Measurements from ENCODE around the gene OCA2. TPM values are rescaled to one million over a fixed set of nuclear protein-coding genes. Genes with fewer than 3 reads are reported as not detected.

The OCA2 gene
- polyA plus RNA-seq, 1 donor (not counting 4 experiments of a cell fraction or from before 2014, with no cell fraction given) = 0.05 TPM

GRCh38 chr15:28130651-28131050, 31.5 kb upstream of the OCA2 start:
- dilution Hi-C loops (cut with MboI; ENCODE audit: extremely low pct_ligation_motif_present, low sequenced_read_pairs) = no loop called here
- no peaks in the 10 kb centered on the region for H3K9me1 ChIP-seq (ENCODE audit: control insufficient read depth, extremely low read depth, insufficient read depth, low read length)
- H3K36me3 ChIP-seq (ENCODE audit: control insufficient read depth in 2 of 2, extremely low read depth in 1 of 2, insufficient read depth in 2 of 2, low read length in 2 of 2) = peaks cover 0 to 15% of the 10 kb centered on the region in 2 experiments

GRCh38 chr15:28129231-28129848, 30.2 kb upstream of the OCA2 start:
- H3K36me3 ChIP-seq (ENCODE audit: control insufficient read depth in 2 of 2, extremely low read depth in 1 of 2, insufficient read depth in 2 of 2, low read length in 2 of 2) = peaks cover 0 to 17% of the 10 kb centered on the region in 2 experiments
- H3K27ac ChIP-seq (ENCODE audit: control insufficient read depth, insufficient read depth, low read length) = no peak overlapping the region
- H2AFZ ChIP-seq (ENCODE audit: control insufficient read depth, low read length) = no peak overlapping the region
- no peaks in the 10 kb centered on the region for H3K27me3 ChIP-seq (ENCODE audit: control insufficient read depth, extremely low read depth, insufficient read depth, low read length)
- TF ChIP-seq EZH2 (IDR thresholded peaks at IDR 0.05; ENCODE audit: low read length) = no peak
- no peak for TF ChIP-seq CTCF (optimal IDR thresholded peaks at IDR 0.05 in 1 of 3, IDR thresholded peaks at IDR 0.05 in 1 of 3, conservative IDR thresholded peaks at IDR 0.05 in 1 of 3; ENCODE audit: extremely low read depth in 1 of 3, insufficient read depth in 2 of 3, low read length in 3 of 3)
- no peak for DNase-seq (ENCODE audit: low read depth, low spot score)
- no peak overlapping the region for H3K4me2 ChIP-seq (ENCODE audit: control insufficient read depth, extremely low read depth, insufficient read depth, low read depth, low read length)
- H3K79me2 ChIP-seq (ENCODE audit: control insufficient read depth, insufficient read depth, low read length) = no peaks in the 10 kb centered on the region
- H3K9ac ChIP-seq (ENCODE audit: control insufficient read depth, extremely low read depth, insufficient read depth, low read length) = no peak overlapping the region
- no peak overlapping the region for H3K4me3 ChIP-seq (ENCODE audit: control insufficient read depth in 2 of 3, extremely low read depth in 1 of 3, insufficient read depth in 2 of 3, low read depth in 1 of 3, low read length in 3 of 3)
- dilution Hi-C loops (cut with MboI; ENCODE audit: extremely low pct_ligation_motif_present, low sequenced_read_pairs) = no loop called here
- no peaks in the 10 kb centered on the region for H3K9me1 ChIP-seq (ENCODE audit: control insufficient read depth, extremely low read depth, insufficient read depth, low read length)
- H3K4me1 ChIP-seq (ENCODE audit: control insufficient read depth, extremely low read depth, insufficient read depth, low read length) = no peaks in the 10 kb centered on the region
- no peaks in the 10 kb centered on the region for H4K20me1 ChIP-seq (ENCODE audit: control insufficient read depth, extremely low read depth, insufficient read depth, low read length)
- FAIRE-seq = no peak
- H3K9me3 ChIP-seq (ENCODE audit: control insufficient read depth, low read depth, low read length) = no peaks in the 10 kb centered on the region

More at GRCh38 chr15:28130651-28131050, 31.5 kb upstream of the OCA2 start:
- Histone ChIP-seq H3K9me3 (ENCODE audit: control insufficient read depth, low read depth, low read length) (no peaks in the 10 kb centered on the region), H4K20me1 (ENCODE audit: control insufficient read depth, extremely low read depth, insufficient read depth, low read length) (no peaks in the 10 kb centered on the region), H3K4me3 (ENCODE audit: control insufficient read depth in 2 of 3, extremely low read depth in 1 of 3, insufficient read depth in 2 of 3, low read depth in 1 of 3, low read length in 3 of 3) (no peak overlapping the region), H3K27ac (ENCODE audit: control insufficient read depth, insufficient read depth, low read length) (no peak overlapping the region), H3K4me2 (ENCODE audit: control insufficient read depth, extremely low read depth, insufficient read depth, low read depth, low read length) (no peak overlapping the region), H3K9ac (ENCODE audit: control insufficient read depth, extremely low read depth, insufficient read depth, low read length) (no peak overlapping the region), H3K27me3 (ENCODE audit: control insufficient read depth, extremely low read depth, insufficient read depth, low read length) (no peaks in the 10 kb centered on the region), H2AFZ (ENCODE audit: control insufficient read depth, low read length) (no peak overlapping the region), H3K4me1 (ENCODE audit: control insufficient read depth, extremely low read depth, insufficient read depth, low read length) (no peaks in the 10 kb centered on the region), H3K79me2 (ENCODE audit: control insufficient read depth, insufficient read depth, low read length) (no peaks in the 10 kb centered on the region)
- DNase-seq (ENCODE audit: low read depth, low spot score) (no peak), FAIRE-seq (no peak)
- TF ChIP-seq CTCF (optimal IDR thresholded peaks at IDR 0.05 in 1 of 3, IDR thresholded peaks at IDR 0.05 in 1 of 3, conservative IDR thresholded peaks at IDR 0.05 in 1 of 3; ENCODE audit: extremely low read depth in 1 of 3, insufficient read depth in 2 of 3, low read length in 3 of 3) (no peak), EZH2 (IDR thresholded peaks at IDR 0.05; ENCODE audit: low read length) (no peak)
